Measurements from ENCODE around the gene NAA60.

NAA60 gene

DNA sequence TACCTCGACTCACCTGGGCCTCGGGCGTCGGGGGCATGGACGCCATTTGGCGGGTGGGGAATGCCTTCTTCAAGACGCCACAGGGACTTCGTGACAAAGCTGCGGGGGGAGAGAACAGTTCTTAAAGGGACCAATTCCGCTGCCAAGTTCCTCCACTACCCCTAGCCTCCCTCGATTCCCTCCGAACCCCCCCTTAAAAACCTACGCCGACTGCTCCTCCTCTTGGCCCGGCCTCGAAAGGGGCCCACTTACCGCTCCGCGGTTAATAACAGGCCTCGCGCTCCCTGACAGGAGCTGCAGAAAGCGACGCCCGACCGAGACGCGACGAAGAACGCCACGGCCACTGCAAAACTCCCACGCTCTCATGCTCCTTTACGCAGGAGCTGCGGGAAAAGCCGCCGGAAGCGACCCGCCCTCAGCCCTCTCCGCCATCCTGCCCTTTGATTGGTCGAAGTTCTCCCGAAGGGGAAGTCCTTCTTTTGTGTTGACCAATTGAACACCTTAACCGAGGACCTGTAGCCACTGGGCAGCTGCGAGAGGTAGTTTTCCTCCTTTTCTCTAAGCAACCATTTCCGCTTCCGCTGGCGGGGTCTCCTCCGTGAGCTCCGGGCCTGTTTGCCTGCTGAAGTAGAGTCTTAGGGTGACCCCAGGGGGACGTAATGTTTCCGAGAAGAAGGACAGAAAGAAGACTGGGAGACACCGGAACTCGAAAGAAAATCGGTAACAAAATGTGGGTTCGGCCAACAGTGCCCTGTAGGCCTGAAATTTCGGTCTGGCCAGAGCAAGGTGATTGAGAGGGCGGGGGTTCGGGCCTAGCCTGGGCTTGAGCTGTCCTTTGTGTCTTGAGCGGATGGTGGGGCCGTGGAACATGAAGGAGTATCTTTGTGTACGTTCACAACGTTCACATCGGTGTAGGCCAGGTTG lies at the start of gene NAA60, which contains the start of gene ZNF597:
TSS of gene NAA60 (plus strand) at position 573 of the 924 bp plus-strand sequence. CDS start 32,548 bp downstream, outside the sequence.
TSS of gene ZNF597 (minus strand) at position 397 of the 924 bp plus-strand sequence. CDS start at position 46, 351 bp downstream.
- in situ Hi-C loops (cut with HindIII; ENCODE audit: low sequenced_read_pairs) = no loop called here

GRCh38 chr16:3400446-3400778 lies 43.1 kb upstream of the NAA60 start:
- in situ Hi-C loops (cut with HindIII; ENCODE audit: low sequenced_read_pairs) = no loop called here

DNA sequence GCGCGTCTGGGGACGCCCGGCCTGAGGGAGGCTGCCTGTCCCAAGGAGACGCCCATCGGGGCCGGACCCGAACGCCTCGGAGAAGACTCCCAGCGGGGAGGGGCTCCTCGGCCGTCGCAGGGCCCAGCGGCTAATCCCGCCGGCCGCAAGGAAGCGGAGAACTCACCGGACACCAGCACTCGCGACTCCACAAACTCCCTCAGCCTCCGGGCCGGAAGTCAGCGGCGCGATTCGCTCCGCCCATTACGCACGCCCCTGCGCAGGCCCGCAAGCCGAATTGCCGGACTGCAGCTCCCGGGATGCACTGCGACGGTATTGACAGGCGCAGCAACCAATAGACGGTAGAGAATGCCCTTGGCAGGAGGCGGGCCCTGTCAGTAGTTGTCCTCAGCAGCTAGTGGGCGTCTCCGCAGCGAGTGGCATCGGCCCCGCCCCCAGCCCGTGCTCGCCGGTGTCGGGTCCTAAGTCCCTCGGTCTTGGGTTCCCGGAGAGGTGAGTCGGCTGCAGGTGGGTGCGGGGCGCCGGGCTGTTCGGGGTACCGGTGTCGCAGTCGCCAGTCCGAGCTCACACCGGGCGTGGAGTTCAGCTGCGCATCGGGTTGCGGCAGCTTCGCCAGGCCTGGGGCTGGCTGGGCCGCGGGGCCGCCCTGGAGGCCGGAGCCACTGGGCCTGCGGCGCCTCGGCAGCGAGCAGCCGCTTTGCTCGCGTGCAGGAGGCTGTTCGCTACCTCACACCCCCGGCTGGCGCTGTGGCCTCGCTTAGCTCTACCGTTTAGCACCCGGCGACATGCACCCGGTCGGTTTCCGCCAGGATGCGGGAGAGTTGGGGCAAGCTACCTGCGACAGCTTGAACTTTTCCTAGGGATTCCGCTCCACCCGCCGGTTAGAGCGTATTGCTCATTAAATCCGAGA lies 42.4 kb upstream of the NAA60 start, which contains the start of the genes ZNF174 and ZSCAN32:
TSS of gene ZNF174 (plus strand) at position 437 of the 910 bp plus-strand sequence. CDS start 790 bp downstream, outside the sequence.
TSS of gene ZSCAN32 (minus strand) at position 226 of the 910 bp plus-strand sequence. CDS start 3,447 bp downstream, outside the sequence.
- in situ Hi-C loops (cut with HindIII; ENCODE audit: low sequenced_read_pairs) = no loop called here

GRCh38 chr16:3401719-3402397 lies 41.6 kb upstream of the NAA60 start:
- in situ Hi-C loops (cut with HindIII; ENCODE audit: low sequenced_read_pairs) = no loop called here

DNA sequence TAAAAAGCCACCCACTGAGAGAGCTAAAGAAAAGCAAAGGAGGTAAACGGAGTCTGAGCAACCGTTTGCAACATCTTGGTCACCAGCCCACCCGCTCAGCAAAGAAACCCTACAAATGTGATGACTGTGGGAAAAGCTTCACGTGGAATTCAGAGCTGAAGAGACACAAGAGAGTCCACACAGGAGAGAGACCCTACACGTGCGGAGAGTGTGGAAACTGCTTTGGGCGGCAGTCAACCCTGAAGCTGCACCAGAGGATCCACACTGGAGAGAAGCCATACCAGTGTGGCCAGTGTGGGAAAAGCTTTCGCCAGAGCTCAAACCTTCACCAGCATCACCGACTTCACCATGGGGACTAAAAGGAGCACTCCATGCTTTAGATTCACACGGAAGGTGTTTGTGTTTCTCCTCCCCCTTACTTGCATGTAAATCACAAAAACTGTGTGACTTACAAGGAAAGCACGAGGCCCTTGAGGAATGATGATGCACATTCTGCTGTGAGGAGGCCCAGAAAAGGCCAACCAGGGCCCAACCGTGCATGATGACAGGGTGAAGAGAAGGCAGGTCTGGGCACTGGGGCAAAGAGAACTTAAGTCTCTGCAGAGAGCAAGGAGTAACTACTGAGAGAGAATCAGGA lies 34.8 kb upstream of the NAA60 start:
- in situ Hi-C loops (cut with HindIII; ENCODE audit: low sequenced_read_pairs) = no loop called here

- in situ Hi-C loops (cut with HindIII; ENCODE audit: low sequenced_read_pairs) = no loop called here
Observed at GRCh38 chr16:3413730-3414379, 29.6 kb upstream of the NAA60 start.

GRCh38 chr16:3431779-3432219 lies 11.7 kb upstream of the NAA60 start:
- in situ Hi-C loops (cut with HindIII; ENCODE audit: low sequenced_read_pairs) = no loop called here

DNA sequence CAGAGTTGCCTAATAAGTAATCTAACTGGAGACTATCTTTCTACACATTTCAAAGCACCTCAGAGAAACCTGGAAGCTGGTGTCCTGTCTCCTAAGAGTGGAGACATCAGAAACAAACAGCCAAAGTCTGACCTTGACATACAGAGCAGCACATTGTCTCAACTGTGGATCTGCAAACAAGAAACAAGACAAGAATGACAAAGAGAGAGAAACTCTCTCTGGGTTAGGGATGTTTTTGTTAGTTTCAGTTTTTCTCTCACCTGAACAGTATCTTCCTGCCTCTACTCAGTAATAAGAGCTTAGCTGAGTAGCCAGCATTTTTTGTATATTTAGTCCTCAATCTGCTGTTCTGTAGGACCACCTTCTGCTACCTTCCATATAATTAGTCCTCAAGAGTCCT lies 9.1 kb upstream of the NAA60 start:
- in situ Hi-C loops (cut with HindIII; ENCODE audit: low sequenced_read_pairs) = no loop called here

DNA sequence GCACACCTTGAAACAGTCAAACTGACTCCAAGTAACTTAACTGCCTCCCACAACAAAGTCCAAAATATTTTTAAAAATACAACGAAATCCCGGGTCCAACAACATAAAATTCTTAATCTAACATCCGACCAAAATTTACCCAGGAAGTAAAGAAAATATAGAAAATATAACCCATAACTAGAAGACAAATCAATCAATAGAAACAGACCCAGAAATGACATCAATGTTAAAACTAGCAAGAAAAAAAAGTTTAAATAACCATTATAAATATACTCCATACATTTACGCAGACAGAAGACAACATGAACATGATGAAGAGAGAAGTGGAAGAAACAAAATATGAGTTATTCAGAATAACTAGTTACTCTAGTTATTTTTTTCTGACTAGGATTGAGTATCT lies 3.8 kb upstream of the NAA60 start:
- in situ Hi-C loops (cut with HindIII; ENCODE audit: low sequenced_read_pairs) = no loop called here

GRCh38 chr16:3444032-3444388 lies 530 bp downstream of the NAA60 start:
- in situ Hi-C loops (cut with HindIII; ENCODE audit: low sequenced_read_pairs) = no loop called here

GRCh38 chr16:3454093-3454492 lies 10.6 kb downstream of the NAA60 start:
- in situ Hi-C loops (cut with HindIII; ENCODE audit: low sequenced_read_pairs) = no loop called here

- in situ Hi-C loops (cut with HindIII; ENCODE audit: low sequenced_read_pairs) = no loop called here
Observed at GRCh38 chr16:3454631-3455147, 11.2 kb downstream of the NAA60 start.

DNA sequence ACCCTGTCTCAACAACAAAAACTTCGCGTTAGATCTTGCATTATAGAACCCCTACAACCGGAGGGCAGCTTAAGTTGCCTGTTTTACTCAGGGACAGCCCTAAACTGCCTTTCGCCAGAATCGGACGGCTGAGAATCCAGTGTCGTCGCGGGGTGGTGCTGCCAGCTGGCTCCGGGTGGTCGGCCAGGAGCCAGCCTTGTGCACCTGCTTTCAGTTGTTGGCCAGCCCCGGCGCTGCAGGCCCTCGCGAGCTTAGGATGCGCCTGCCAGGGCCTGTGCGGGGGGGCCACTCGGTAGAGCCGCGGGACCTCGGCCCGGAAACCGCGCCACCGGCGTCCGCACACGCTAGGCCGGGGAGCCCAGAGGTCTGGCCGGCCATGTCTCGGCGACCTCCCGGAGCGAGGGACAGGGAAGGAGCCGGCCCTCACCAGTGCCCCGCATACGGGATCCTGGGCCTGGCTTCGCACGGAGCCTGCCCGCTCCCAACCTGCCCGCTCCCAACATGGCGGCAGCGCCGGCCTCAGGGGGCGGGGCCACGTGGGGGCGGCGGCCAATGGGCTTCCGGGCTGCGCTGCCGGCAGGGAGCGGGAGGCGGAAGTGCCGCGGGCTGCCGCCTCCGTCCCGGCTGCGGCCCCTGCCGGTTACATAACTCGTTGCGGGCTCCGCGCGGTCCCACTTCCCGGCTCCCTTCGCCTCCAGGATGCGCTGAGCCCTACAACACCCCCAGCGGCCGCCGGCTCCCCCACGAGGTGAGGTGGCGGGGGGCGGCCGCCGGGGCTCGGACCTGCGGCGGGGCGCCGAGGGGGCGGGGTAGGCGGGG lies 14.2 kb downstream of the NAA60 start:
- in situ Hi-C loops (cut with HindIII; ENCODE audit: low sequenced_read_pairs) = no loop called here

- in situ Hi-C loops (cut with HindIII; ENCODE audit: low sequenced_read_pairs) = no loop called here
Observed at GRCh38 chr16:3458278-3458851, 14.9 kb downstream of the NAA60 start.

GRCh38 chr16:3458852-3459361 lies 15.4 kb downstream of the NAA60 start:
- in situ Hi-C loops (cut with HindIII; ENCODE audit: low sequenced_read_pairs) = no loop called here

- in situ Hi-C loops (cut with HindIII; ENCODE audit: low sequenced_read_pairs) = no loop called here
Observed at GRCh38 chr16:3459401-3460090, 16.1 kb downstream of the NAA60 start.

DNA sequence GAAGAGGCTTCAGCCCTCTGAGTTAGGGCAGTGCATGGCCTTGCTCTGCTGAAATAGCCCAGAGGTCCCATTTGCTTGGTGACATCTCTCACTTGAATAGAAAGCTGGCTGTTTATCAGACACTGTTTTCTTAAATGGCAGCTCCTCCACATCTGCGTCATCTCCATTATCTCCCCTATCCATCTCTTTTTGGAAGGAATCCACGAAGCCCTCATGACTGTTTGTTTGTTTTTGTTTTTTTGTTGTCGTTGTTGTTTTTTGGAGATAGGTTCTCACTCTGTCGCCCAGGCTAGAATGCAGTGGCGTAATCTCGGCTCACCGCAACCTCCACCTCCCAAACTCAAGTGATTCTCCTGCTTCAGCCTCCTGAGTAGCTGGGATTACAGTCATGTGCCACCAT lies 16.6 kb downstream of the NAA60 start:
- in situ Hi-C loops (cut with HindIII; ENCODE audit: low sequenced_read_pairs) = no loop called here
